SK-N-SH (cell line): ENCODE data around the gene GFOD2. TPM values are rescaled to one million over a fixed set of nuclear protein-coding genes. Genes with fewer than 3 reads are reported as not detected.

Source experiments
- CTCF ChIA-PET: fragments of 300-600, 350-600 bp; formaldehyde crosslinking; extraction: SDS; loops from one replicate; lab custom pipeline; 2021; lab: Yijun Ruan, JAX
- POLR2A ChIA-PET: fragments of 350-600 bp; sonication (Branson Sonifier 250); formaldehyde crosslinking; extraction: SDS; loops from one replicate; lab custom pipeline; 2020; ENCODE audit warnings: antibody characterized with exemption, inconsistent platforms; lab: Yijun Ruan, JAX
- DNase-seq: peaks from one replicate; pipeline ENCODE4 v3.0.0; 2012
- H2AFZ ChIP-seq: fragments of 200-600 bp; sonication (generic); 2 replicates; pipeline ENCODE4 v1.8.1; 2016; ENCODE audit warnings: antibody characterized with exemption, mild to moderate bottlenecking, low read depth
- H3F3A ChIP-seq: fragments of 200-600 bp; sonication (generic); replicated peaks from 2 replicates; pipeline ENCODE3; 2016; ENCODE audit warnings: antibody characterized with exemption, mild to moderate bottlenecking; ENCODE audit not compliant: insufficient read depth
- H3K27ac ChIP-seq, 2 experiments: fragments of 200-500 bp in 1 of 2; fragments of 200-600 bp in 1 of 2; sonication (Bioruptor generic) in 1 of 2; sonication (generic), shearing (Covaris generic) in 1 of 2; 2 replicates each; pipeline versions ENCODE4 v1.5.1 to v1.6.1; 2014 to 2016; ENCODE audit warnings: low read depth in 2 of 2, inconsistent platforms in 1 of 2, low read length in 1 of 2, mild to moderate bottlenecking in 1 of 2, mixed read lengths in 1 of 2
- H3K27me3 ChIP-seq: fragments of 200-600 bp; sonication (generic), shearing (Covaris generic); 2 replicates; pipeline ENCODE4 v1.6.1; 2016; ENCODE audit warnings: mixed run types; ENCODE audit not compliant: insufficient read depth
- H3K36me3 ChIP-seq, 2 experiments: fragments of 200-500 bp in 1 of 2; fragments of 200-600 bp in 1 of 2; sonication (Bioruptor generic) in 1 of 2; sonication (generic) in 1 of 2; replicated peaks in 1 of 2; 2 replicates each; pipeline versions ENCODE3 to v1.5.1; 2014 to 2016; ENCODE audit warnings: low read length in 1 of 2, mild to moderate bottlenecking in 1 of 2; ENCODE audit not compliant: insufficient read depth in 2 of 2, control insufficient read depth in 1 of 2
- H3K4me1 ChIP-seq, 2 experiments: fragments of 200-500 bp in 1 of 2; fragments of 200-600 bp in 1 of 2; sonication (Bioruptor generic) in 1 of 2; sonication (generic), shearing (Covaris generic) in 1 of 2; 2 replicates each; pipeline versions ENCODE4 v1.5.1 to v1.6.1; 2014 to 2016; ENCODE audit warnings: low read depth in 1 of 2, low read length in 1 of 2, mixed run types in 1 of 2; ENCODE audit not compliant: insufficient read depth in 2 of 2, control insufficient read depth in 1 of 2
- H3K4me2 ChIP-seq: fragments of 200-600 bp; sonication (generic), shearing (Covaris generic); 2 replicates; pipeline ENCODE4 v1.6.1; 2017; ENCODE audit warnings: mixed run types
- H3K4me3 ChIP-seq, 2 experiments: fragments of 200-500 bp in 1 of 2; fragments of 200-600 bp in 1 of 2; sonication (Bioruptor generic) in 1 of 2; sonication (generic), shearing (Covaris generic) in 1 of 2; 2 replicates each; pipeline versions ENCODE4 v1.5.1 to v1.8.1; 2014 to 2016; ENCODE audit warnings: low read depth in 2 of 2, inconsistent platforms in 1 of 2, low read length in 1 of 2, mild to moderate bottlenecking in 1 of 2, mixed read lengths in 1 of 2, moderate library complexity in 1 of 2
- H3K79me2 ChIP-seq: fragments of 200-600 bp; sonication (generic); 2 replicates; pipeline ENCODE4 v1.8.1; 2017; ENCODE audit warnings: mild to moderate bottlenecking; ENCODE audit not compliant: insufficient read depth
- H3K9ac ChIP-seq: fragments of 200-600 bp; sonication (generic); 2 replicates; pipeline ENCODE4 v1.6.1; 2017; ENCODE audit warnings: mixed run types
- H3K9me2 ChIP-seq: fragments of 200-600 bp; sonication (generic); 2 replicates; pipeline ENCODE4 v1.6.1; 2017; ENCODE audit warnings: mixed run types
- H3K9me3 ChIP-seq: fragments of 200-600 bp; sonication (generic); 2 replicates; pipeline ENCODE4 v1.6.1; 2017; ENCODE audit warnings: mixed run types, mild to moderate bottlenecking, moderate library complexity
- H4K20me1 ChIP-seq: fragments of 200-600 bp; sonication (generic); 2 replicates; pipeline ENCODE4 v1.6.1; 2017; ENCODE audit warnings: mild to moderate bottlenecking, mixed run types; ENCODE audit not compliant: insufficient read depth
- EP300 ChIP-seq, 2 experiments: IDR thresholded peaks; 2 replicates each; pipeline versions ENCODE4 v1.4.0 to v1.6.1; 2012; ENCODE audit warnings: borderline replicate concordance in 1 of 2, low read depth in 1 of 2, low read length in 1 of 2
- EZH2phosphoT487 ChIP-seq: fragments of 200-600 bp; sonication (generic); IDR thresholded peaks from 2 replicates; pipeline ENCODE4 v1.6.1; 2017; ENCODE audit warnings: low read depth, mixed run types, mild to moderate bottlenecking, antibody characterized with exemption, moderate library complexity, borderline replicate concordance
- FOSL2 ChIP-seq: IDR thresholded peaks from 2 replicates; pipeline ENCODE4 v1.4.0; 2012; ENCODE audit warnings: low read depth, mild to moderate bottlenecking, moderate library complexity, borderline replicate concordance
- GABPA ChIP-seq: IDR thresholded peaks from 2 replicates; pipeline ENCODE4 v1.4.0; 2012; ENCODE audit warnings: low read depth, mild to moderate bottlenecking
- IRF3 ChIP-seq: fragments of 150-350 bp; IDR thresholded peaks from 2 replicates; pipeline ENCODE4 v1.6.1; 2016; ENCODE audit warnings: mild to moderate bottlenecking, low read depth, low read length
- JUND ChIP-seq: IDR thresholded peaks from 2 replicates; pipeline ENCODE4 v1.4.0; 2012
- MXI1 ChIP-seq: IDR thresholded peaks from 2 replicates; pipeline ENCODE4 v1.6.1; 2012; ENCODE audit warnings: mild to moderate bottlenecking, low read depth, low read length, improper control_type of control experiment
- NFIC ChIP-seq: IDR thresholded peaks from 2 replicates; pipeline ENCODE4 v1.4.0; 2012; ENCODE audit warnings: borderline replicate concordance
- NRF1 ChIP-seq: IDR thresholded peaks from 2 replicates; pipeline ENCODE4 v1.6.1; 2012; ENCODE audit warnings: low read depth, mild to moderate bottlenecking, low read length
- PBX3 ChIP-seq: IDR thresholded peaks from 2 replicates; pipeline ENCODE4; 2012
- POLR2AphosphoS5 ChIP-seq: IDR thresholded peaks from 2 replicates; pipeline ENCODE4 v1.6.1; 2012; ENCODE audit warnings: low read depth, low read length
- RAD21 ChIP-seq: IDR thresholded peaks from 2 replicates; pipeline ENCODE4 v1.6.1; 2012; ENCODE audit warnings: mild to moderate bottlenecking, low read length
- SIN3A ChIP-seq: IDR thresholded peaks from 2 replicates; pipeline ENCODE4 v1.6.1; 2012; ENCODE audit warnings: low read depth, mild to moderate bottlenecking, low read length, moderate library complexity, borderline replicate concordance
- TAF1 ChIP-seq: IDR thresholded peaks from 2 replicates; pipeline ENCODE4 v1.6.1; 2012; ENCODE audit warnings: low read depth, mild to moderate bottlenecking, low read length, moderate library complexity, borderline replicate concordance
- TCF12 ChIP-seq: IDR thresholded peaks from 2 replicates; pipeline ENCODE4 v1.4.0; 2012
- TEAD4 ChIP-seq: IDR thresholded peaks from 2 replicates; pipeline ENCODE4 v1.4.0; 2012; ENCODE audit warnings: mild to moderate bottlenecking, borderline replicate concordance; ENCODE audit not compliant: insufficient read depth
- ZBTB33 ChIP-seq: IDR thresholded peaks from 2 replicates; pipeline ENCODE4 v1.4.0; 2012; ENCODE audit warnings: low read depth, borderline replicate concordance
- WGBS: methylation state at CpG from one replicate; pipeline ENCODE4 v1.1.6; 2017; ENCODE audit warnings: low lambda C conversion rate; 5-methylcytosine and 5-hydroxymethylcytosine counted together
- polyA plus RNA-seq, 3 experiments: library from polyadenylated mRNA; depleted of rRNA; stranded (reverse); fragments of >200 nt; gene quantifications; 2 replicates each; pipeline ENCODE4 v1.2.3, GENCODE V29; 2012

Gene GFOD2
- polyA plus RNA-seq, 1 of the 3 experiments (the other 2 are of a cell fraction) = 19.0 TPM

GRCh38 chr16:67729636-67730248, 10.6 kb upstream of the GFOD2 start:
- H2AFZ ChIP-seq = no peak overlapping the region
- no peaks in the 10 kb centered on the region for H4K20me1 ChIP-seq
- H3K36me3 ChIP-seq = peaks cover 4 to 42% of the 10 kb centered on the region in 2 experiments
- no peaks in the 10 kb centered on the region for H3F3A ChIP-seq
- CTCF ChIA-PET = interaction anchor here (1.1 to 1.8 kb wide), 4 partner anchors 10 to 209 kb away, joined by 3 to 6 read pairs (median 4); partner anchors contain the start of gene GFOD2
- no peaks in the 10 kb centered on the region for H3K4me1 ChIP-seq
- no peaks in the 10 kb centered on the region for H3K9me2 ChIP-seq
- WGBS = 97% methylated on average over 10 of the region's 14 CpGs
- H3K9me3 ChIP-seq = no peaks in the 10 kb centered on the region
- DNase-seq = no peak
- POLR2A ChIA-PET = no interaction called here
- no peaks in the 10 kb centered on the region for H3K27me3 ChIP-seq
- no peak overlapping the region for H3K9ac ChIP-seq
- H3K27ac ChIP-seq = no peak overlapping the region
- no peak overlapping the region for H3K4me3 ChIP-seq
- no peaks in the 10 kb centered on the region for H3K79me2 ChIP-seq
- H3K4me2 ChIP-seq = no peak overlapping the region
- no peak for TF ChIP-seq EZH2phosphoT487
- no peak for TF ChIP-seq ZBTB33
- no peak for TF ChIP-seq NFIC

GRCh38 chr16:67727521-67728485, 8.7 kb upstream of the GFOD2 start:
- WGBS = 97% methylated on average over 11 of the region's 22 CpGs
- H2AFZ ChIP-seq = no peak overlapping the region
- H3K79me2 ChIP-seq = no peaks in the 10 kb centered on the region
- CTCF ChIA-PET = interaction anchor here (1.8 kb wide), 1 partner anchor 8 kb away, joined by 6 read pairs; the partner anchor contains the start of gene GFOD2
- H3K36me3 ChIP-seq = peaks cover 5 to 42% of the 10 kb centered on the region in 2 experiments
- no peak for DNase-seq
- POLR2A ChIA-PET = no interaction called here
- no peak overlapping the region for H3K9ac ChIP-seq
- no peaks in the 10 kb centered on the region for H4K20me1 ChIP-seq
- peaks cover 3 to 5% of the 10 kb centered on the region in 2 experiments; a peak in 2 of 4 replicates for H3K4me1 ChIP-seq
- no peak overlapping the region for H3K4me2 ChIP-seq
- TF ChIP-seq IRF3 = no peak
- TF ChIP-seq NFIC = no peak
- no peak for TF ChIP-seq PBX3
- TF ChIP-seq POLR2AphosphoS5 = no peak
- no peak for TF ChIP-seq EP300 (IDR thresholded peaks at IDR 0.05; ENCODE audit: borderline replicate concordance in 1 of 2, low read depth in 1 of 2, low read length in 1 of 2)
- TF ChIP-seq TAF1 = no peak
- no peak for TF ChIP-seq SIN3A
- no peak for TF ChIP-seq TCF12
- TF ChIP-seq TEAD4 = no peak
- no peak for TF ChIP-seq ZBTB33
- TF ChIP-seq FOSL2 = no peak
- no peak for TF ChIP-seq RAD21
- TF ChIP-seq JUND = no peak
- TF ChIP-seq NRF1 = no peak
- TF ChIP-seq MXI1 = no peak
- no peak for TF ChIP-seq GABPA
- H3K27me3 ChIP-seq = no peaks in the 10 kb centered on the region
- peaks cover 5% of the 10 kb centered on the region for H3F3A ChIP-seq
- no peaks in the 10 kb centered on the region for H3K9me3 ChIP-seq
- H3K9me2 ChIP-seq = no peaks in the 10 kb centered on the region
- H3K27ac ChIP-seq = no peak overlapping the region
- no peak overlapping the region for H3K4me3 ChIP-seq
